NCI-H2107 (cell line): ENCODE measurements around the gene NOL3.

Experiments used
- DNase-seq: peaks from one replicate; lab custom pipeline; 2025; lab: John Stamatoyannopoulos, UW

The NOL3 gene

GRCh38 chr16:67206838-67207248, 36.5 kb downstream of the NOL3 start:
- DNase-seq: no peak

GRCh38 chr16:67207249-67208091, 37.1 kb downstream of the NOL3 start:
- no peak for DNase-seq

- no peak for DNase-seq
Measured at GRCh38 chr16:67208154-67208896, 38.0 kb downstream of the NOL3 start.

GRCh38 chr16:67209565-67209964, 39.2 kb downstream of the NOL3 start:
- no peak for DNase-seq

- DNase-seq: no peak
Measured at GRCh38 chr16:67210069-67210937, 40.0 kb downstream of the NOL3 start.

GRCh38 chr16:67211674-67212073, 41.3 kb downstream of the NOL3 start:
- no peak for DNase-seq

GRCh38 chr16:67212766-67213165, 42.4 kb downstream of the NOL3 start:
- DNase-seq: no peak

- no peak for DNase-seq
Measured at GRCh38 chr16:67213197-67214019, 43.1 kb downstream of the NOL3 start.

GRCh38 chr16:67215706-67216105, 45.4 kb downstream of the NOL3 start:
- DNase-seq: no peak

- DNase-seq: no peak
Measured at GRCh38 chr16:67216612-67217490, 46.5 kb downstream of the NOL3 start.

GRCh38 chr16:67223992-67224391, 53.7 kb downstream of the NOL3 start:
- no peak for DNase-seq
